Measurements from ENCODE around the gene OSBPL9.

DNA sequence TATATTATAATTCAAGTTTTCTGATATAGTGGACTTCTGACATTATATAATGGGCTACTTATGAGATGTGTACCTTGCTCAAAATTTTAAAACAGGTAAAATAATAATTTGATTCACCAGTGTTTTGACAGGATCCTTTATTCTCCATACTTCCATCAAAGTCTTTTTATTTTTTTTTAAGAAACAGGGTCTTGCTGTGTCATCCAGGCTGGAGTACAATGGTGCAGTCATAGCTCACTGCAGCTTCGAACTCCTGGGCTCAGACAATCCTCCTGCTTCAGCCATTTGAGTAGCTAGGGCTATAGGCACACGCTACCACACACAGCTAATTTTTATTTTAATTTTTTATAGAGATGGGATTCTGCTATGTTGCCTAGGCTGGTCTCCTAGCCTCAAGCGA, 132.3 kb downstream of the OSBPL9 start:
- TF ChIP-seq RAD21 (IDR thresholded peaks at IDR 0.05; ENCODE audit: low read depth) (no peak), EZH2 (IDR thresholded peaks at IDR 0.05) (no peak), CEBPB (IDR thresholded peaks at IDR 0.05; ENCODE audit: low read depth) (no peak), POLR2AphosphoS5 (IDR thresholded peaks at IDR 0.05; ENCODE audit: low read depth, low read length) (no peak), SP1 (IDR thresholded peaks at IDR 0.05; ENCODE audit: low read depth) (no peak), JUND (IDR thresholded peaks at IDR 0.05) (no peak)
- TF ChIP-seq, protein P1, sequence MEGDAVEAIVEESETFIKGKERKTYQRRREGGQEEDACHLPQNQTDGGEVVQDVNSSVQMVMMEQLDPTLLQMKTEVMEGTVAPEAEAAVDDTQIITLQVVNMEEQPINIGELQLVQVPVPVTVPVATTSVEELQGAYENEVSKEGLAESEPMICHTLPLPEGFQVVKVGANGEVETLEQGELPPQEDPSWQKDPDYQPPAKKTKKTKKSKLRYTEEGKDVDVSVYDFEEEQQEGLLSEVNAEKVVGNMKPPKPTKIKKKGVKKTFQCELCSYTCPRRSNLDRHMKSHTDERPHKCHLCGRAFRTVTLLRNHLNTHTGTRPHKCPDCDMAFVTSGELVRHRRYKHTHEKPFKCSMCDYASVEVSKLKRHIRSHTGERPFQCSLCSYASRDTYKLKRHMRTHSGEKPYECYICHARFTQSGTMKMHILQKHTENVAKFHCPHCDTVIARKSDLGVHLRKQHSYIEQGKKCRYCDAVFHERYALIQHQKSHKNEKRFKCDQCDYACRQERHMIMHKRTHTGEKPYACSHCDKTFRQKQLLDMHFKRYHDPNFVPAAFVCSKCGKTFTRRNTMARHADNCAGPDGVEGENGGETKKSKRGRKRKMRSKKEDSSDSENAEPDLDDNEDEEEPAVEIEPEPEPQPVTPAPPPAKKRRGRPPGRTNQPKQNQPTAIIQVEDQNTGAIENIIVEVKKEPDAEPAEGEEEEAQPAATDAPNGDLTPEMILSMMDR (IDR thresholded peaks at IDR 0.05 in 2 of 3, conservative IDR thresholded peaks at IDR 0.05 in 1 of 3; ENCODE audit: borderline replicate concordance in 1 of 3, insufficient read depth in 1 of 3, low read depth in 2 of 3, low read length in 2 of 3), result no peak
